GM12878 (cell line): ENCODE data around the gene PPFIA4. TPM values are rescaled to one million over a fixed set of nuclear protein-coding genes. Genes with fewer than 3 reads are reported as not detected.

Source experiments
- ATAC-seq: fragments of 200-7000 bp; cut with Tn5 transposase; 3 replicates; pipeline ENCODE4 v1.9.1; 2020; ENCODE audit warnings: mild to moderate bottlenecking, moderate library complexity
- BruUV-seq: library from RNA; stranded (reverse); fragments of 400-500 nt; replicated peaks from 2 replicates; lab custom pipeline; 2021; lab: Mats Ljungman, UMichigan
- CTCF ChIA-PET: fragments of 300-600 bp; sonication (Branson Sonifier 250); formaldehyde crosslinking; extraction: SDS; loops from one replicate; lab custom pipeline; 2021; ENCODE audit warnings: inconsistent platforms; lab: Yijun Ruan, JAX
- POLR2A ChIA-PET: fragments of 350-600 bp; formaldehyde crosslinking; extraction: SDS; loops from one replicate; lab custom pipeline; 2021; ENCODE audit warnings: inconsistent platforms; lab: Charles Lee
- RAD21 ChIA-PET: fragments of 300-600 bp; sonication (Branson Sonifier 250); formaldehyde crosslinking; loops from one replicate; lab custom pipeline; 2023; ENCODE audit warnings: antibody characterized with exemption; ENCODE audit not compliant: unreplicated experiment; lab: Charles Lee
- SMC1A ChIA-PET: fragments of 300-600 bp; sonication (Branson Sonifier 250); formaldehyde crosslinking; loops from one replicate; lab custom pipeline; 2023; ENCODE audit not compliant: unreplicated experiment, uncharacterized antibody; lab: Charles Lee
- DNase-seq: peaks from one replicate; pipeline ENCODE4 v3.0.0-alpha.2; 2011; ENCODE audit warnings: low read depth, low spot score
- FAIRE-seq: peaks from 3 replicates; lab custom pipeline; 2011; peaks lifted over from hg19 to GRCh38; lab: Jason Lieb, UNC
- H2AFZ ChIP-seq: 2 replicates; pipeline ENCODE4 v1.6.0; 2011; ENCODE audit warnings: low read depth, low read length, control low read depth; ENCODE audit not compliant: control insufficient read depth
- H3K27ac ChIP-seq: 2 replicates; pipeline ENCODE4 v1.5.1; 2011; ENCODE audit warnings: control low read depth; ENCODE audit not compliant: control insufficient read depth, insufficient read depth
- H3K27me3 ChIP-seq, 2 experiments: replicated peaks in 1 of 2; 2 replicates each; pipeline versions ENCODE4 v1.6.0 to v1.6.1; 2011; ENCODE audit warnings: low read length in 1 of 2; ENCODE audit not compliant: control insufficient read depth in 2 of 2, insufficient read depth in 2 of 2
- H3K36me3 ChIP-seq, 2 experiments: 2 replicates each; pipeline ENCODE4 v1.5.1; 2011; ENCODE audit warnings: low read length in 1 of 2; ENCODE audit not compliant: control insufficient read depth in 2 of 2, insufficient read depth in 2 of 2
- H3K4me1 ChIP-seq: 2 replicates; pipeline ENCODE4 v1.6.1; 2011; ENCODE audit warnings: mild to moderate bottlenecking, low read length, moderate library complexity, mixed read lengths; ENCODE audit not compliant: control insufficient read depth, insufficient read depth
- H3K4me2 ChIP-seq: 2 replicates; pipeline ENCODE4 v1.6.0; 2011; ENCODE audit warnings: control low read depth; ENCODE audit not compliant: control insufficient read depth, insufficient read depth
- H3K4me3 ChIP-seq: fragments of 200-600 bp; sonication (generic); 2 replicates; pipeline ENCODE4 v1.5.1; 2016
- H3K79me2 ChIP-seq: 2 replicates; pipeline ENCODE4 v1.6.0; 2011; ENCODE audit warnings: low read length; ENCODE audit not compliant: control insufficient read depth, insufficient read depth
- H3K9ac ChIP-seq: 2 replicates; pipeline ENCODE4 v1.8.0; 2011; ENCODE audit warnings: low read length, control low read depth, mixed read lengths; ENCODE audit not compliant: control insufficient read depth, insufficient read depth
- H3K9me3 ChIP-seq: replicated peaks from 3 replicates; pipeline ENCODE4 v1.5.1; 2011; ENCODE audit warnings: mild to moderate bottlenecking, low read length; ENCODE audit not compliant: control insufficient read depth, insufficient read depth
- H4K20me1 ChIP-seq: 2 replicates; pipeline ENCODE4 v1.6.0; 2011; ENCODE audit not compliant: control insufficient read depth, insufficient read depth
- ATF7 ChIP-seq: fragments of 450-650 bp; IDR thresholded peaks from 2 replicates; pipeline ENCODE4 v1.6.1; 2016; ENCODE audit warnings: low read depth, mild to moderate bottlenecking
- BHLHE40 ChIP-seq, 2 experiments: fragments of 450-650 bp in 1 of 2; IDR thresholded peaks; 2 replicates each; pipeline ENCODE4 v1.6.1; 2011 to 2017; ENCODE audit warnings: low read depth in 2 of 2, borderline replicate concordance in 1 of 2, improper control_type of control experiment in 1 of 2, low read length in 1 of 2, mild to moderate bottlenecking in 1 of 2
- CBX3 ChIP-seq: fragments of 200-600 bp; sonication (generic); IDR thresholded peaks from 2 replicates; pipeline ENCODE4 v1.6.1; 2016; ENCODE audit warnings: low read depth, borderline replicate concordance
- CBX5 ChIP-seq: sonication (generic); IDR thresholded peaks from 2 replicates; pipeline ENCODE4 v1.6.1; 2016; ENCODE audit warnings: low read depth, moderate library complexity, mild to moderate bottlenecking, inconsistent platforms
- IRF4 ChIP-seq: IDR thresholded peaks from 2 replicates; pipeline ENCODE4 v1.6.1; 2011; ENCODE audit warnings: low read depth, low read length
- KLF5 ChIP-seq: fragments of 450-650 bp; IDR thresholded peaks from 2 replicates; pipeline ENCODE4 v1.6.1; 2014; ENCODE audit warnings: mild to moderate bottlenecking; ENCODE audit not compliant: partially characterized antibody
- RB1 ChIP-seq: fragments of 450-650 bp; formaldehyde crosslinking; IDR thresholded peaks from 2 replicates; pipeline ENCODE4 v1.6.1; 2017; ENCODE audit warnings: mild to moderate bottlenecking, borderline replicate concordance
- YY1 ChIP-seq: IDR thresholded peaks from 2 replicates; pipeline ENCODE4 v1.6.1; 2011; ENCODE audit warnings: low read depth, mild to moderate bottlenecking, low read length
- WGBS: methylation state at CpG from one replicate; pipeline ENCODE4 v1.1.6; 2016; ENCODE audit warnings: low lambda C conversion rate; ENCODE audit not compliant: insufficient replicate concordance, insufficient coverage; ENCODE audit errors: missing lambda C conversion rate; 5-methylcytosine and 5-hydroxymethylcytosine counted together
- in situ Hi-C: fragments of 300-500 bp; cut with MboI; formaldehyde crosslinking; loops from 9 replicates; pipeline ENCODE4 v1.14.3; 2018; ENCODE audit warnings: mixed read lengths
- intact Hi-C: fragments of 100-400 bp; cut with micrococcal nuclease; formaldehyde crosslinking; loops from one replicate; pipeline ENCODE4 v1.14.2; 2022; ENCODE audit not compliant: unreplicated experiment
- polyA plus RNA-seq, 11 experiments: library from polyadenylated mRNA; depleted of rRNA in 4 of 11; unstranded in 6 of 11; stranded (reverse) in 5 of 11; fragments of >200 nt; fragmentation: Nextera tagmentation in 4 of 11; fragmentation: Illumina TruSeq in 1 of 11; extraction: Ambion mirVana in 4 of 11; extraction: Trizol in 1 of 11; gene quantifications; 1 replicate in 1 of 11; 2 replicates in 10 of 11; pipeline versions ENCODE4 v1.2.1 to v1.2.3, GENCODE V29; 2011 to 2016; ENCODE audit warnings: inconsistent platforms in 2 of 11, missing spikeins in 2 of 11, low read depth in 1 of 11
- total RNA-seq, 4 experiments: library from RNA; depleted of rRNA in 3 of 4; stranded (reverse); fragments of >200 nt in 3 of 4; fragmentation: Illumina TruSeq in 1 of 4; extraction: Trizol in 1 of 4; gene quantifications; 2 replicates each; pipeline versions ENCODE4 v1.2.1 to v1.2.3, GENCODE V29; 2013 to 2021
- TF ChIP-seq, protein P1 (sequence below): fragments of 450-650 bp; formaldehyde crosslinking; IDR thresholded peaks from 2 replicates; pipeline ENCODE4 v1.4.0; 2020; ENCODE audit warnings: mild to moderate bottlenecking, moderate library complexity
- TF ChIP-seq, protein P2 (sequence below): fragments of 450-650 bp; IDR thresholded peaks from 2 replicates; pipeline ENCODE4 v1.6.1; 2017; ENCODE audit warnings: borderline replicate concordance
- TF ChIP-seq, protein P3 (sequence below): fragments of 450-650 bp; IDR thresholded peaks from 2 replicates; pipeline ENCODE4 v1.6.1; 2016; ENCODE audit warnings: mild to moderate bottlenecking

Gene PPFIA4
- total and polyA plus RNA-seq, 10 of the 15 experiments (the other 5 are each of a cell fraction or from before 2014, with no cell fraction given): 0.02 to 19.7 (median 0.34) TPM; not detected in 1

DNA sequence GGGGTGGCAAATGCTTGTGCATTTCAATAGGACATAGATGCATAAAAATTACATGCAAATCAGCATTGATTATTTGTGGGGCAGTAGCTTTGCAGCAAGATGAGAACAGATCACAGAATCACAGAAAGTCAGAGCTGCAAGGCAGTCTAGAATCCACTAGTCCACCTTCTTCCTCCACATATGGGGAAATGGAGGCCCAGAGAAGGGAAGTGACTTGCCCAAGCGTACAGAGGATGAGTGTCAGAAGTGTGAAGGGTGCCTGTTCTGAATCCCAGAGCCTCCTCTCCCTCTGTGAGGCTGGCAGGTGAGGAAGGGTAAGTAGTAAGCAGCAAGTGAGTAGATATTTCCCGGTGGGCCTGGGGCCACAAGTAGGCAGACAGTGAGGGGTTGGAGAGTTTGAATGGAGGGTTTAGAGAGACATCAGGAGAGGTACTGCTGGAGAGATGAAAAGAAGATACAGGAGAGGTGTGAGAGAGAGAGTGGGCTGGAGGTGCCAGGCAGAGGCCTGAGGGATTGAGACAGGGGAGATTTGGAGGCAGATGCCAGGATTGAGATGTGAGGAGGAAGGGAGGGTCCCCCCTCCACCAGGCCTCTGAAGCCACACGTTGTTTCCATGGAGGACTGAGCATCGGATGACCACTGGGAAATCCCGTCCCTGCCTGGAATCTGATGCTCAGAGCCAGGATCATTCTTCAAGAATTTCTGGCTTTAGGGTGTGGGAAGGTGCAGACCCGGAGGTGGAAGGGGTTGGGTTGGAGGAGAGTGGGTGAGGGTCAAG is 64.3 kb downstream of the PPFIA4 start:
- Histone ChIP-seq H3K79me2 (no peaks in the 10 kb centered on the region), H3K9ac (no peak overlapping the region), H2AFZ (no peak overlapping the region), H3K36me3 (no peaks in the 10 kb centered on the region), H3K9me3 (peaks cover 2% of the 10 kb centered on the region; the same call in 1 of the 3 replicates), H4K20me1 (no peaks in the 10 kb centered on the region), H3K4me1 (no peaks in the 10 kb centered on the region), H3K27me3 (peaks cover 0 to 2% of the 10 kb centered on the region in 2 experiments; a peak in 2 of 4 replicates), H3K4me2 (no peak overlapping the region), H3K27ac (no peak overlapping the region), H3K4me3 (no peak overlapping the region)
- FAIRE-seq (no peak), ATAC-seq (no peak), DNase-seq (no peak)
- in situ Hi-C loops (no loop called here), intact Hi-C loops (no loop called here)
- ChIA-PET POLR2A (interaction anchor here (0.7 kb wide), 1 partner anchor 145 kb away, joined by 5 read pairs; no protein-coding TSS in a partner anchor), RAD21 (no interaction called here), SMC1A (no interaction called here), CTCF (interaction anchor here (1.7 kb wide), 1 partner anchor 51 kb away, joined by 6 read pairs; no protein-coding TSS in a partner anchor)
- no TSS peak for BruUV-seq
- TF ChIP-seq IRF4: no peak
- no peak for TF ChIP-seq CBX3
- TF ChIP-seq, protein P1, sequence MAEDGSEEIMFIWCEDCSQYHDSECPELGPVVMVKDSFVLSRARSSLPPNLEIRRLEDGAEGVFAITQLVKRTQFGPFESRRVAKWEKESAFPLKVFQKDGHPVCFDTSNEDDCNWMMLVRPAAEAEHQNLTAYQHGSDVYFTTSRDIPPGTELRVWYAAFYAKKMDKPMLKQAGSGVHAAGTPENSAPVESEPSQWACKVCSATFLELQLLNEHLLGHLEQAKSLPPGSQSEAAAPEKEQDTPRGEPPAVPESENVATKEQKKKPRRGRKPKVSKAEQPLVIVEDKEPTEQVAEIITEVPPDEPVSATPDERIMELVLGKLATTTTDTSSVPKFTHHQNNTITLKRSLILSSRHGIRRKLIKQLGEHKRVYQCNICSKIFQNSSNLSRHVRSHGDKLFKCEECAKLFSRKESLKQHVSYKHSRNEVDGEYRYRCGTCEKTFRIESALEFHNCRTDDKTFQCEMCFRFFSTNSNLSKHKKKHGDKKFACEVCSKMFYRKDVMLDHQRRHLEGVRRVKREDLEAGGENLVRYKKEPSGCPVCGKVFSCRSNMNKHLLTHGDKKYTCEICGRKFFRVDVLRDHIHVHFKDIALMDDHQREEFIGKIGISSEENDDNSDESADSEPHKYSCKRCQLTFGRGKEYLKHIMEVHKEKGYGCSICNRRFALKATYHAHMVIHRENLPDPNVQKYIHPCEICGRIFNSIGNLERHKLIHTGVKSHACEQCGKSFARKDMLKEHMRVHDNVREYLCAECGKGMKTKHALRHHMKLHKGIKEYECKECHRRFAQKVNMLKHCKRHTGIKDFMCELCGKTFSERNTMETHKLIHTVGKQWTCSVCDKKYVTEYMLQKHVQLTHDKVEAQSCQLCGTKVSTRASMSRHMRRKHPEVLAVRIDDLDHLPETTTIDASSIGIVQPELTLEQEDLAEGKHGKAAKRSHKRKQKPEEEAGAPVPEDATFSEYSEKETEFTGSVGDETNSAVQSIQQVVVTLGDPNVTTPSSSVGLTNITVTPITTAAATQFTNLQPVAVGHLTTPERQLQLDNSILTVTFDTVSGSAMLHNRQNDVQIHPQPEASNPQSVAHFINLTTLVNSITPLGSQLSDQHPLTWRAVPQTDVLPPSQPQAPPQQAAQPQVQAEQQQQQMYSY (CRISPR knock-in tag): no peak
- TF ChIP-seq, protein P2, sequence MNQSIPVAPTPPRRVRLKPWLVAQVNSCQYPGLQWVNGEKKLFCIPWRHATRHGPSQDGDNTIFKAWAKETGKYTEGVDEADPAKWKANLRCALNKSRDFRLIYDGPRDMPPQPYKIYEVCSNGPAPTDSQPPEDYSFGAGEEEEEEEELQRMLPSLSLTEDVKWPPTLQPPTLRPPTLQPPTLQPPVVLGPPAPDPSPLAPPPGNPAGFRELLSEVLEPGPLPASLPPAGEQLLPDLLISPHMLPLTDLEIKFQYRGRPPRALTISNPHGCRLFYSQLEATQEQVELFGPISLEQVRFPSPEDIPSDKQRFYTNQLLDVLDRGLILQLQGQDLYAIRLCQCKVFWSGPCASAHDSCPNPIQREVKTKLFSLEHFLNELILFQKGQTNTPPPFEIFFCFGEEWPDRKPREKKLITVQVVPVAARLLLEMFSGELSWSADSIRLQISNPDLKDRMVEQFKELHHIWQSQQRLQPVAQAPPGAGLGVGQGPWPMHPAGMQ: no peak
- no peak for TF ChIP-seq RB1
- no peak for TF ChIP-seq KLF5
- no peak for TF ChIP-seq YY1
- TF ChIP-seq CBX5: no peak
- TF ChIP-seq BHLHE40 (IDR thresholded peaks at IDR 0.05; ENCODE audit: borderline replicate concordance in 1 of 2, low read depth in 2 of 2, low read length in 1 of 2): no peak
- TF ChIP-seq, protein P3, sequence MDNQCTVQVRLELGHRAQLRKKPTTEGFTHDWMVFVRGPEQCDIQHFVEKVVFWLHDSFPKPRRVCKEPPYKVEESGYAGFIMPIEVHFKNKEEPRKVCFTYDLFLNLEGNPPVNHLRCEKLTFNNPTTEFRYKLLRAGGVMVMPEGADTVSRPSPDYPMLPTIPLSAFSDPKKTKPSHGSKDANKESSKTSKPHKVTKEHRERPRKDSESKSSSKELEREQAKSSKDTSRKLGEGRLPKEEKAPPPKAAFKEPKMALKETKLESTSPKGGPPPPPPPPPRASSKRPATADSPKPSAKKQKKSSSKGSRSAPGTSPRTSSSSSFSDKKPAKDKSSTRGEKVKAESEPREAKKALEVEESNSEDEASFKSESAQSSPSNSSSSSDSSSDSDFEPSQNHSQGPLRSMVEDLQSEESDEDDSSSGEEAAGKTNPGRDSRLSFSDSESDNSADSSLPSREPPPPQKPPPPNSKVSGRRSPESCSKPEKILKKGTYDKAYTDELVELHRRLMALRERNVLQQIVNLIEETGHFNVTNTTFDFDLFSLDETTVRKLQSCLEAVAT: no peak
- TF ChIP-seq ATF7: no peak
- WGBS: 1% methylated on average over 6 of the region's 6 CpGs
